NCI-H1694 (cell line): Measurements from ENCODE around the gene FAM168A.

Experiments used
- DNase-seq: peaks from one replicate; lab custom pipeline; 2025; lab: John Stamatoyannopoulos, UW

FAM168A gene, protein sequence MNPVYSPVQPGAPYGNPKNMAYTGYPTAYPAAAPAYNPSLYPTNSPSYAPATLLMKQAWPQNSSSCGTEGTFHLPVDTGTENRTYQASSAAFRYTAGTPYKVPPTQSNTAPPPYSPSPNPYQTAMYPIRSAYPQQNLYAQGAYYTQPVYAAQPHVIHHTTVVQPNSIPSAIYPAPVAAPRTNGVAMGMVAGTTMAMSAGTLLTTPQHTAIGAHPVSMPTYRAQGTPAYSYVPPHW

DNA sequence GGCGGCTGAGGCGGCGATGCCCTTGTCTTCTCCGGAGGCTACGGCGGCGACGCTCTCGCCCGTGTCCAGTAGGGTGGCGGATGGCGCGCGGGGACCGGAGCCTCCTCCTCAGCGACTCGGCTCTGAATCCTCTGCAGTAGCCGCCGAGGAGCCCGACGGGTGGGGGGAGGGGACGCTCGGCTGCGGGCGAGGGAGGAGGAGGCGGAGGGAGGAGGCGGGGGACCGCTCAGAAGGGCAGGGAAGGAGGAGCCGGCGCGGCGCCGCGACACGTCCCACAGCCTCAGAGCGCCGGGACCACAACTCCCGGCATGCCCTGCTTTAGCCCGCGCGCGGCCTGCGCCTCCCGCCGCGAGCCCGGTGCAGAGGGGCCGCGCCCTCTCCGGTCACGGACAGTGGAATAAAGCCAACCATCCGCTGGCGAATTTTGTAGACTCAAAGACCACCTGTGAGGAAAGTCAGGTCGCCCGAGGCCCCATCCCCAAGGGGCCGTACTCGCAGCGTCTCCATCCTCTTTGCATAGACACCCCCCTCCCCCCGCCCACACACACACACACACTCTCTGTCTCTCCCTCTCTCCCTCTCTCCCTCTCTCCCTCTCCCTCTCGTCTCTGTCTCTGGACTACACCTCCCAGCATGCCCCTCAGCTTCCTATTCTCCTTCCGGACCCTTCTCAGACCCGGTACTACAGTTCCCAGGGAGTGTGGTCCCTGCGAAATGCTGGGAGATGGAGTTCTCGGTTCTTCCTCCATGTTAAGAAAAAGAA lies at the start of gene FAM168A:
Gene FAM168A (minus strand): TSS at position 157 of the 763 bp plus-strand sequence. CDS start 129,638 bp downstream, outside the sequence.
- DNase-seq = peak; percentile 94

DNA sequence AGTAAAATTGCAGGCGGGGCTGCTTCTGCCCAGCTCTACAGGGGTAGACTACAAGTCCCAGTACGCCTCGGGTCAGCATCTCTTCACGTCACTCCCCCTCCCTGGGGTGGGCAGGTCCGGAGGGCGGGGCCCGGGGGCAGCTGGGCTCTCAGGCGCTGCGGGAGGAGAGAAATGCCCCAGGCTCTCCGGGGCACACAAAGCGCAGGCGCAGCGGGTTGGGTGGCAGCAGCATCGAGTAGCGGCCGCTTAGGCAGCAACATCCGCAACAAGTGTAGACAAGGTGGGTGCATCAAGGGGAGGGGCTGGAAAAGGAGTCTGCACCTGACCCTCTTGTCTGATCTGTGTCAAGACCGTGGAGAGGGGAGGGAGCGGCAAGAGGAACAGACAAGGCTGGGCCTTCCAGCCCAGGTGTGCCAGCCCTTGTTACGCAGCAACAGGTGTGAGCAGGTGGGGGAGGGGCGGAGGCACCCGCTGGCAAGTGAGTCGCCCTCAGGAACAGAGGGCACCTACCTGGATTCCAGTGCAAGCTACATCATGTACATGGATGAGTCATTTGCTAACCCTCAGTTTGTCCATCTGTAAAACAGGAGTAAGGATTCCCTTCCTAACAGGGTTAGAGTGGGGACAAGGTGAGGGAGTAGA lies 49.7 kb upstream of the FAM168A start:
- DNase-seq = no peak

DNA sequence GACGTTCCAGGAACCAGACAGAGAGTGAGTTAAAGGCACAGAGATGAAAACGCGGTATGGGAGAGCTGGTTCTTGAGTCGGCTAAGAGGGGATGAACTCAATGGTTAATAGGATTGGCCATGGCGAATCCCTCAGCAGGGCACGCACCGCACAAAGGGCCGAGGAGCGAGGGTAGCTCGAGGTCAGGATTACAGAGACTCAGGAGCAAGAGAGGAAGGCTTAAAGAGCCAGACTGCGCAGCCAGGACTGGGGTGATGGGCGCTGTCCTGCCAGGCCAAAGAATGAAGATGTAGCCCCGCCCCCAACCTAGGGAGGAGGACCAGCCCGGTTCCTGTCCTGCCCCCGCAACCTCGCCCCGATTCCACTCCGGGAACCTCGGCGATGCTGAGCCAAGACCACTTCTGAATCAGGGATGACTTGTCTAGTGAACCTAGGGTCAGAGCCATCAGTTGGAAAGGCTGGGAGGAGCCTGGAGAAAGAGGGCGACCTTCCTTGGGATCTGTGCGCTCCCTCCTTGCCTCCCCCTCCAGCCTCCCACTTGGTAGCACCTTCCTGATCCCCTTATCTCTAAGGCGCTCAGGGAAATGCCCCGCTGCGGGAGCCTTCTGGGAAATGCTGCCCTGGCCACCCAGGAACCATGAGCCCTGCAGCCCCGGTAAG lies 48.2 kb upstream of the FAM168A start, which contains the start of gene PLEKHB1:
Gene PLEKHB1 (plus strand): TSS at position 610 of the 660 bp plus-strand sequence. CDS start 28 bp downstream, at position 638.
- no peak for DNase-seq

DNA sequence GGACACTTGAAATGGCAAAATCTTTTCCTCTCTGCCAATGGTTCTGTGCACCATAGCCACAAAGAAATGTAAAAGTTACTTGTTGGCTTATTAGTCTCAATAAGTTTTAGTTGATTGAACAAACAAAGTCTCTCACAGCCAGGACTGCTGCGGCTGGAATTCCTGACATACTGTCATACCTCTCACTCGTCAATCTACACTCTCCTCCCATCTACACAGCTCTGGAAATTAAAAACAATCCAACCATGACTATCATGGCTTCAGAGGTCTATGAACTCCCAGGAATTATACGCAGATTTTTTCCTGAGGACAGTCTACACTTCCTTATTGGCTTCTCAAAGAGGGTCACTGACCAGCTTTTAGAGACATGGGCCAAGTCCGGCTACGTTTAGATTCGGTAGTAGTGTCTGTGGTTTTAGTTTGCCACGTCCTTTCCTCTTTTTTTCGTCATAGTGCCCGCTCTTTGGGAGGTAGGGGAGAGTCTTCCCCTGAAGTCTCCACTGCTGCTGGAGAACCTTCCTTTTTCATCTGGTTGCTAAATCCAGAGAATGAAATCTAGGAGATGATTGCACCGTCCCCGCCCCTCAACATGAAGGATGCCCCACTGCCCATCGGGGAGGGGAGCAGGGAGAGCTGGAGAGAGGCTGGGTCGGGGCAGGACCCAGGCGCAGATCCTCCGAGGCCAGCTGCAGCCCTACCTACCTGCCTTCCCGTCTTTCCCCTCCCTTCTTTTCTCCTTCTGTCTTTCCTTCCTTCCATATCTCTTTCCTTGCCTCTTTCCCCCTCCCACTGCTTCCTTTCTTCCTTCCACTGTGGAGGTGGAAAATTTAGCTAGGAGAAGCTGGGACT lies 47.4 kb upstream of the FAM168A start:
- no peak for DNase-seq

DNA sequence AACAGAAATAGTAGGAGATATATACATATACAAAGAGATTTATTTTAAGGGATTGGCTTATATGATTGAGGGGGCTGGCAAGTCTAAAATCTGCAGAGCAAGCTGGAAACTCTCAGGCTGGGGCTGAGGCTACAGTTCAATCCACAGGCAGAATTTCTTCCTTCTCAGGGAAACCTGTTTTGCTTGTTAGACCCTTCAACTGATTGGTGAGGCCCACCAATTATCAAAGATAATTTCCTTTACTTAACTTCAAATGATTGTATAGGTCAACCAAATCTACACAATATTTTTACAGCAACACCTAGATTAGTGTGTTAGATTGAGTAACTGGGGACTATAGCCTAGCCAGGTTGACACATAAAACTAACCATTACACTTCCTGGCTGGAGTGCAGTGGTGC lies 43.8 kb upstream of the FAM168A start:
- DNase-seq = no peak

DNA sequence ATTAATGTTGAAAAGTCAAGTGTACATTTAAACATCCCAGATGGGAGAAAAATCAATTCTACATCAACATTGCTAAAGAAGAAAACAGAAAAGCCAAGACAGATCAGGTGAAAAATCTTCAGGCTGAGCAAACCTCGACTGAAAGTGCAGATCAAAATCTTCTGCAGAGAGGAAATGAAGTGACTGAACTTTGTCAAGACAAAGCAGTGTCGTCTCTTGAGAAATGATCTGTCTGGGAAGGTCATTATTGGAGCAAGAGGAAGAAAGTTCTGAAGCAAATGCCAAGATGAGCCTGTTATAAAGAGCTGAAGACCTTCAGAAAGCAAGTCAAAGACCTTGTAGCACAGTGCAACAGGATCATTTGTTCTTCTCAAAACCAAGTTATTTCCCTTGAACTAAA lies 42.7 kb upstream of the FAM168A start:
- DNase-seq = no peak

DNA sequence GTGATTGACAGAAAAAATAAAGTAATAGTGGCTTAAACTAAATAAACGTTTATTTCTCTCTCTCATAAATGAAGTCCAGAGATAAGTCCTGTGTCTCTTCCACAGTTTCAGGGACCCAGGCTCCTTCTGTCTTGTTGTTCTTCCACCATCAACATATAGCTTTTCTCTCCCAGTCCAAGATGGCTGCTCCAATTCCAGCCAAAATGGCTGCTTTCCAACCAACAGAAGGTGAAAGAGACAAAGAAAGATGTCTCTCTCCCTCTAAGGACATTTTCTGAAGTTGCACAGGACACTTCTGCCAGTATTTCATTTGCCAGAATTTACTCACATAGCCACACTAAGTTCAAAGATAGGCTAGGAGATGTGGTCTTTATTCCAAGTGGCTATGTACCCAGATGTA lies 39.1 kb upstream of the FAM168A start:
- DNase-seq = no peak

DNA sequence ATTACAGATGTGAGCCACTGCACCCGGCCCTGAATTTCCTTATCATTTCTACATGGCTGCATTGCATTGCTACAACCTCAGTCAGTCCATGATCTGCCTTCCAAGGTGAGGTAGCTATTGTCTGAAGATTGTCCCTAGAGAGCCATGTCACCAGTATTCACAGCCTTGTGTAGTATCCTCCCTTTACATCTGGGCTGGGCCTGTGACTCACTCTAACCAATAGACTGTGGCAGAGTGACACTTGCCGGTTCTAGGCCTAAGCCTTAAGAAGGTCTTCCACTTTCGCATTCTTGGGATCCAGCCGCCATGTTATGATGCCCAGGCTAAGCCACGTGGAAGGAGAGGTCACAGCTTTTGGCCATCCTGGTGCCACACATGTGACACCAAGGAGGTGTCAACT lies 38.3 kb upstream of the FAM168A start:
- no peak for DNase-seq

DNA sequence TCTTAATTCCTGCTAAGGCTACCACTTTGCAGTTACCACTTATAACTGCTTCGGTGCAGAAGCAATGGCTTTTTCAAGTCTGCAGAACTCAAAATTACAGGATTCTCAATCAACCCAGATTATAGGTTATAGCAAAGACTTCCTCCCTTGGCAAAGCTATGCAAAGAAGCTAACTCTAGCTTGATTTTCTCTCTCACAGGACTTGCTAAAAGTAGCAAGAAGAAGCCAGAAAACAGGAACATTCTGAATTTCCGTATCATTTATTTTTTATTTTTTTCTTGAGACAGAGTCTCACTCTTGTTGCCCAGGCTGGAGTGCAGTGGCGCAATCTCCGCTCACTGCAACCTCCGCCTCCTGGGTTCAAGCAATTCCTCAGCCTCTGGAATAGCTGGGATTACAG lies 37.8 kb upstream of the FAM168A start:
- no peak for DNase-seq

DNA sequence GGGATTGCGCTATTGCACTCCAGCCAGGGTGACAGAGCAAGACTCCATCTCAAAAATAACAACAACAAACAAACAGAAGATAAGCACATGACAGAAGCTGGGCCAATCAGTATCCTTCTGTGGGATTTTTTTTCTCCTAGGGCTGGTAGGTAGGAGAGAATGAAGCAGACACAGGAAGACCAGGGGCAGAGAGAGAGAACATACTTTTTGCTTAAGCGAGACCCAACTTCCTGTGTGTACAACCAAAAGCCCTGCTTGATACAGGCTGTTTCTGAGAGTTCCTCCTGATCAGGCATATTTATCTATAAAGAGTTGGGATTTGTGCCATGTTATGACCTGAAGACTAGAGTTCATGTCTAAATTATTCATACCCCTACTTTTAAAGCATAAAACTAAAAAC lies 36.1 kb upstream of the FAM168A start:
- DNase-seq = no peak

DNA sequence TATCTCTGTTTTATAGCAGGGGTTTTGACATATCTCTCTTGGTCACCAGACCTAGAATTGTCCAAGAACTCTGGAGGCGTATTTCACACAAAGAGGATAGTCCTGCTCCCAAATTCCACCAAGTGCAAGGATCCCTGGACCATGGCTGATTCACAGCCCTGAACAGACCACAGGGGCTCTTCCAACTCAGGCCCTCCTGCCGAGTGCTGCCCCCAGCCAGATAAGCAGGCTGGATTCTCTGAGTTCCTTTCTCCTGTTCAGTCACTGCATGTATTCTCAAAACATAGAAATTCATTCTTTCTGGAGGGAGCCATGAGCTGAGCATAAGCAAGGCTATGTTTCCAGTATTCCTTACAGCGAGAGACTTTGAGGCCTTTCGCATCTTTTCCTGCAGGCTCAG lies 35.1 kb upstream of the FAM168A start:
- DNase-seq = no peak

DNA sequence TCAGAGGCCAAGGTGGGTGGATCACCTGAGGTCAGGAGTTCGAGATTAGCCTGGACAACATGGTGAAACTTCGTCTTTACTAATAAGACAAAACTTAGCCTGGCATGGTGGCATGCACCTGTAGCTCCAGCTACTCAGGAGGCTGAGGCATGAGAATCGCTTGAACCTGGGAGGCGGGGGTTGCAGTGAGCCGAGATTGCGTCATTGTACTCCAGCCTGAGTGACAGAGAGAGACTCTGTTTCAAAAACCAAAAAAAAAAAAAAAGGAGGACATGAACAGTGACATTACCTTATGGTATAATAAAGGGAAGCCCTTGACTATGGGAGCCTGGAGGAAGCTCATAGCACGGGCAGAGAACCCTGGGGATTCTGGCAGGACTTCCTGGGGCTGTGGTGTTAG lies 32.0 kb upstream of the FAM168A start:
- no peak for DNase-seq

DNA sequence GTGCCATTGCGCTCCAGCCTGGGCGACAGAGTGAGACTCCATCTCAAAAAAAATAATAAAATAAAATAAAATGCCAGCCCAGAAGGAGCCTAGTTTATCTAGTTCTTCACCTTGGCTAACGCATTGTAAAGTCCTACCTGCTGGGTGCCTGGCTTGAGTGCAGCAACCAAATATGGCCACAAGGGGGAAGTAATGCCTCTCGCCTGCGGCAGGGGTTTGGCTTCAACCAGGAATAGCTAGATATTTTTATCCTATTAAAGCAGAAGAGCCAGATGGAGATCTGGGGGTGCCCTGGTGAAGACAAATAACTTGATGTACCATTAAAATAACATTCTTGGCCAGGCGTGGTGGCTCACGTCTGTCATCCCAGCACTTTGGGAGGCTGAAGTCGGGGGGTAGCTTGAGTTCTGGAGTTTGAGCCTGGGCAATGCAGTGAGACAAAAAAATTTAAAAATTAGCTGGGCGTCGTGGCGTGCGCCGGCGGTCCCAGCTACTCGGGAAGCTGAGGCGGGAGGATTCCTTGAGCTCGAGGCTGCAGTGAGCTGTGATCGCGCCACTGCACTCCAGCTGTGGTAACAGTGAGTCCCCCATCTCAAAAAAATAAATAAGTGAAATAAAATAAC lies 27.9 kb upstream of the FAM168A start:
- DNase-seq = peak; percentile 78

DNA sequence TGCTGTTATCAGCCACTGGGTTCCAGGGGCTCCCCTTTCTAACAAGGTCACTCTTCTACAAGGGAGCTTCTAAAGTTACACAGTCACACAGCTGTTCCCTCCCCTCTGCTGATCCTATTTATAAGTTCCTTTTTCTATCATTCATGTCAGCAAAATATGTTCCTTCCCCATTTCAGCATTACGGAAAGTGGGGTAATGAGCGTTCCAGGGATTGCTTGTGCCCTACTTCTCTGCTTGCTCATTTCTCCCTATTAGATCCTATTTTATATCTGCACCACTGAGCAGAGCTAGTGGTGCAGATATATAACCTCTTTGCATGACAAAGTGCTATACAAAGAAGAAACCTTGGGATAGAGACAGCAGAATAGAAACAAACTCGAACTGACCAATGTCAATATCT lies 25.8 kb upstream of the FAM168A start:
- DNase-seq = no peak

DNA sequence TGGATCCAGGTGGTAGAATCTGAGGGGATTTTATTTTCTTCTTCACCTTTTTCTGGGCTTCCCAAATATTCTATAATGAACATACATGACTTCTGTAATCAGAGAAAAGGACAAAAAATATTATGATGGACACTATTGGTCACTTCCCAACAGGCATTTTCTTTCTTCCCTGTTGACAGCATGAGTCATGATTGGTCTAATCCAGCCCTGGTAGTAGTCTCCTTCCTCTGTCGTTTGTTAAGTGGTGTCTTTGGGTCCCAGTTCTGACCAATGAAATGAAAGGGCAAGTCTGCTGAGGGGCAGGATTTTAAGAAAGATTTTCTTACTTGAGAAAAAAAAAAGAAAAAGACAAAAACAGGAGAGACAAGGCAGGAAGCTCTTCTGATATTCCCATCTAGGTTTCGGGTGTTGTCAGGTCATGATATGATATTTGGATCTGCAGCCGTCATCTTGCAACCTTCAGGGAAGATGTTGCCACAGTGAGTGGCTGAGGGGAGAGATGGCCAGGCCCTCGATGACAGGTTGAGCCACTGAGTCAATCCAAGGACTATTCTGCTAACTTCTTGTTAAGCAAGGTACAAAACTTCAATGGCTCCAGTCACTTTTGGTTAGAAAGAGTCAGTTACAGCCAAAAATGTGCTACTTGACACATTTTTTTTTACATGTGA lies 25.1 kb upstream of the FAM168A start:
- no peak for DNase-seq

DNA sequence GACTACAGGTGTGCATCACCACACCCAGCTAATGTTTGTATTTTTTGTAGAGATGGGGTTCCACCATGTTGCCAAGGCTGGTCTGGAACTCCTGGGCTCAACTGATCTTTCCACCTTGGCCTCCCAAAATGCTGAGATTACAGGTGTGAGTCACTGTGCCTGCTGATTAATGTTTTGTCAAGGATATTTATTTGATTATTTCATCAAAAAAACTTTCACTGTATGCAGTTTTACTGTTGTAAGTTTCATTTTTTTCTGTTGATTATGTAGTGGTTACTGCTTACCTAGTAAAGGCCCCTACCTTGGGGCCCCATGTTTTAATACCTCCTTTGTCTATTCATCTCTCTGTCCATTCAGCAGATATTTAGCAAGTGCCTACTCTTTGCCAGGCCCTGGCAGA lies 16.7 kb upstream of the FAM168A start:
- no peak for DNase-seq

DNA sequence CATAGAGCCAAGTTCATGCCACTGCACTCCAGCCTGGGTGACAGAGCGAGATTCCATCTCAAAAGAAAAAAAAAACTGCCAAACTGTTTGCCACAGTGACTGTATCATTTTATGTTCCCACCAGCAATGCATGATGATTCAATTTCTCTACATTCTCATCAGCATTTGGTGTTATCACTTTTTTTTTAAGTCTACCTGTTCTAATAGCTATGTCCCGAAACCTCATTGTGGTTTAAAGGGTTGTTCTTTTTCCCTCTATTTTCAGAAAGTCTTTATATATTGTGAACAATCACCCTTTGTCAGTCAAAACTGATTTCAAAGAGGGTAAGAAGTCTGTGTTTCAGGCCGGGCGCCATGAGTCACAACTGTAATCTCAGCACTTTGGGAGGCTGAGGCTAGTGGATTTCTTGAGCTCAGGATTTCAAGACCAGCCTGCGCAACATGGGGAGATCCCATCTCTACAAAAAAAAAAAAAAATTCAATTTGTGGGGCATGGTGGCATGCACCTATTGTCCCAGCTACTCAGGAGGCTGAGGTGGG lies 14.8 kb upstream of the FAM168A start:
- no peak for DNase-seq

DNA sequence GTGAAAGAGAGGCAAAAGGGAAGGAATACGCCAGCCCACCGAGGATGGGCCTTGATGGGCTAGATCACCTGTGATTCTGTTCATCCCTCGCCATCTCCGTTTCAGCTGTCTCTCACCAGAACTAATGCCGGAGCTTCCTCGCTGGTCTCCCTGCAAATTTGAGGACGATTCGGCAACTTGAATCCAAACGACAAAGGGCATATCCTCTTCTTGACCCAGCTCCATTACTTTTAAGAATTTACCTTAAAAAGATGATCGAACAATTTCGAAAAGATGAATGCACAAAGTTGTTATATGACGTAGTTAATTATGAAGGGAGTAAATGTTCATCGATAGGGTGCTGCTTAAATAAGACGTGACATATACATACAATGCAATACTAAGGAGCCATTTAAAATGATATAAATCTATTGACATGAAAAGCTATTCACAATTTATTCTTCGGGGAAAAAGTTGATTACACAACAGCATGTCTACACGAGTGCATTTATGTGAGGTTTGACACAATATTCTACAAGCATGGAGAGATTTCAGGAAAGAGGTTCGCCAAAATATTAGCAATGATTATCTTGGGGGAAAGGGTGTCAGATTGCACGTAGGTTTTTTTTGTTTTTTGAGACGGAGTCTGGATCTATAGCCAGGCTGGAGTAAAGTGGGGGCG lies 937 bp upstream of the FAM168A start:
- DNase-seq = no peak

DNA sequence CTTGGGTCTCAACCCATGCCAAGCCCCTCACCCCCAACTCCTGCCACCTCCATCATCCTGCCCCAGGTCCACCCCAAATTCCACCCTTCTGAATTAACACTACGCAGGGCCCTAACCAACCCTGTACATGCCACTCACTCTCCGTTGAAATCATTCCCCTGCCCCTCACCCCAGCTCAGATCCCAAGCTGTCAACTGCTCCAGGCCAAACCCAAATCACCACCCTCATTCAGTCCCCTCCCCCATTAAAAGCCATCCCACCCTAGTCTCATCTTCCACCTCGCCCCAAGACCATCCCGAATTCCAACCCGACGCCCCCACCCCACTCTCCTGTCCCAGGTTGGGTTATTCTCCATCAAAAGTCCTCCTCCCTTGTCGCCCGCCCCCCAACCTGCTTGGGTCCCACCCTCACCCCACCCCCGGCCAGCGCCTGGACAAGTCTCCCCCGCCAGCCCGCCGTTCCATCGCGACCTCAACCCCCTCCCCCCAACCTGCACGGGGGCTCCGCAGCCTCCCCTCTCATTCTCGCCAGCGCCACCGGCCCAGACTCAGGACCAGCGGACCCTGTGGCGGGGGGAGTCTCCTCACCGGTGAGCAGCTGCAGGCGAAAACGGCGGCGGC lies 466 bp downstream of the FAM168A start:
- DNase-seq = no peak
